HEK293T (cell line): ENCODE data around the gene PI4K2A.

Source experiments
- BHLHE40 ChIP-seq: fragments of 450-650 bp; IDR thresholded peaks from 2 replicates; pipeline ENCODE4 v1.6.1; 2016; ENCODE audit warnings: mild to moderate bottlenecking, moderate library complexity, borderline replicate concordance
- FOXM1 ChIP-seq: fragments of 450-650 bp; IDR thresholded peaks from 2 replicates; pipeline ENCODE4 v1.6.1; 2017; ENCODE audit warnings: mild to moderate bottlenecking, borderline replicate concordance
- NFRKB ChIP-seq: fragments of 450-650 bp; IDR thresholded peaks from 2 replicates; pipeline ENCODE4 v1.6.1; 2016; ENCODE audit warnings: mild to moderate bottlenecking, moderate library complexity
- PKNOX1 ChIP-seq: fragments of 450-650 bp; IDR thresholded peaks from 2 replicates; pipeline ENCODE4 v1.6.1; 2016
- TARDBP ChIP-seq: fragments of 450-650 bp; IDR thresholded peaks from 2 replicates; pipeline ENCODE4 v1.6.1; 2016

- TF ChIP-seq BHLHE40 (no peak), NFRKB (no peak), FOXM1 (no peak), TARDBP (no peak), PKNOX1 (no peak)
Observed at GRCh38 chr10:97664282-97664850, 23.9 kb downstream of the PI4K2A start.
